Mammary epithelial cell (primary cell): ENCODE measurements around the gene LRRC53.

Source experiments
- CTCF ChIP-seq, 2 donors: IDR thresholded peaks in 1 of 2; conservative IDR thresholded peaks in 1 of 2; 2 replicates each; pipeline ENCODE4 v1.5.1; 2011 to 2012; ENCODE audit warnings: inconsistent platforms in 2 of 2, low read length in 2 of 2, mild to moderate bottlenecking in 2 of 2, control low read depth in 1 of 2, low read depth in 1 of 2; ENCODE audit not compliant: insufficient read depth in 1 of 2; ENCODE audit errors: extremely low read depth in 1 of 2
- EZH2 ChIP-seq: IDR thresholded peaks from 2 replicates; pipeline ENCODE4 v1.6.1; 2012; ENCODE audit warnings: low read length, inconsistent platforms, borderline replicate concordance

- no peak for TF ChIP-seq CTCF (conservative IDR thresholded peaks at IDR 0.05 in 1 of 2, IDR thresholded peaks at IDR 0.05 in 1 of 2; ENCODE audit: extremely low read depth in 1 of 2, insufficient read depth in 1 of 2, low read depth in 1 of 2, low read length in 2 of 2)
- TF ChIP-seq EZH2: no peak
Measured at GRCh38 chr1:74455390-74455789, 57.0 kb downstream of the LRRC53 start.
